Measurements from ENCODE around the gene ASCL2. TPM values are rescaled to one million over a fixed set of nuclear protein-coding genes. Genes with fewer than 3 reads are reported as not detected.

ASCL2 gene
- total RNA-seq, 1 donor from 2014 or later, result not detected

GRCh38 chr11:2264366-2265053 is 5.9 kb downstream of the ASCL2 start:
- Histone ChIP-seq H3K9me3 (replicated peaks) (no peaks in the 10 kb centered on the region), H3K4me3 (no peak overlapping the region), H3K36me3 (no peaks in the 10 kb centered on the region), H3K27ac (replicated peaks) (no peak overlapping the region), H3K27me3 (ENCODE audit: low read depth) (peaks cover 77% of the 10 kb centered on the region), H3K4me1 (peaks cover 10% of the 10 kb centered on the region)
- no peak for DNase-seq
- no peak for TF ChIP-seq CTCF (IDR thresholded peaks at IDR 0.05; ENCODE audit: borderline replicate concordance)
- intact Hi-C loops (cut with micrococcal nuclease), result no loop called here

- no peak for TF ChIP-seq CTCF (IDR thresholded peaks at IDR 0.05; ENCODE audit: borderline replicate concordance)
- Histone ChIP-seq H3K36me3 (no peaks in the 10 kb centered on the region), H3K4me1 (peaks cover 3% of the 10 kb centered on the region), H3K4me3 (no peak overlapping the region), H3K27ac (replicated peaks) (no peak overlapping the region), H3K9me3 (replicated peaks) (no peaks in the 10 kb centered on the region), H3K27me3 (ENCODE audit: low read depth) (peaks cover 75% of the 10 kb centered on the region)
- no peak for DNase-seq
- intact Hi-C loops (cut with micrococcal nuclease), result no loop called here
Observed at GRCh38 chr11:2263724-2264360, 6.5 kb downstream of the ASCL2 start.

- TF ChIP-seq CTCF (IDR thresholded peaks at IDR 0.05; ENCODE audit: borderline replicate concordance), result no peak
- Histone ChIP-seq H3K36me3 (no peaks in the 10 kb centered on the region), H3K27ac (replicated peaks) (no peak overlapping the region), H3K9me3 (replicated peaks) (no peaks in the 10 kb centered on the region), H3K4me1 (no peaks in the 10 kb centered on the region), H3K27me3 (ENCODE audit: low read depth) (peaks cover 72% of the 10 kb centered on the region), H3K4me3 (no peak overlapping the region)
- no peak for DNase-seq
- intact Hi-C loops (cut with micrococcal nuclease), result no loop called here
Observed at GRCh38 chr11:2263071-2263565, 7.3 kb downstream of the ASCL2 start.

GRCh38 chr11:2262301-2263070 is 7.9 kb downstream of the ASCL2 start:
- no peaks in the 10 kb centered on the region for H3K36me3 ChIP-seq
- no peak for DNase-seq
- H3K27ac ChIP-seq (replicated peaks), result no peak overlapping the region
- no peak overlapping the region for H3K4me3 ChIP-seq
- H3K27me3 ChIP-seq (ENCODE audit: low read depth), result peaks cover 66% of the 10 kb centered on the region
- H3K4me1 ChIP-seq, result no peaks in the 10 kb centered on the region
- H3K9me3 ChIP-seq (replicated peaks), result no peaks in the 10 kb centered on the region
- TF ChIP-seq CTCF (IDR thresholded peaks at IDR 0.05; ENCODE audit: borderline replicate concordance), result no peak
- intact Hi-C loops (cut with micrococcal nuclease), result no loop called here

- no peaks in the 10 kb centered on the region for H3K4me1 ChIP-seq
- intact Hi-C loops (cut with micrococcal nuclease), result no loop called here
- no peak overlapping the region for H3K4me3 ChIP-seq
- peaks cover 58% of the 10 kb centered on the region for H3K27me3 ChIP-seq (ENCODE audit: low read depth)
- no peak overlapping the region for H3K27ac ChIP-seq (replicated peaks)
- no peaks in the 10 kb centered on the region for H3K9me3 ChIP-seq (replicated peaks)
- H3K36me3 ChIP-seq, result no peaks in the 10 kb centered on the region
- TF ChIP-seq CTCF (IDR thresholded peaks at IDR 0.05; ENCODE audit: borderline replicate concordance), result no peak
- DNase-seq, result no peak
Observed at GRCh38 chr11:2261436-2262230, 8.8 kb downstream of the ASCL2 start.

Data from left ventricle myocardium inferior (tissue), 1 donor.